ENCODE data around the gene ZNF724.

- TF ChIP-seq CTCF (IDR thresholded peaks at IDR 0.05) (no peak), EP300 (IDR thresholded peaks at IDR 0.05) (no peak)
Measured at GRCh38 chr19:23222998-23223652, 27.1 kb downstream of the ZNF724 start.

All from tibial nerve (tissue), 4 donors.